Heart right ventricle (tissue), 16 donors: Measurements from ENCODE around the gene GUF1. TPM values are rescaled to one million over a fixed set of nuclear protein-coding genes. Genes with fewer than 3 reads are reported as not detected.

Source experiments
- ATAC-seq, 8 donors: fragments of 200-7000 bp; cut with Tn5 transposase; one replicate each; pipeline ENCODE4 v1.9.1; 2020; ENCODE audit warnings: mild to moderate bottlenecking in 8 of 8, moderate library complexity in 8 of 8, moderate number of reproducible peaks in 1 of 8
- DNase-seq, 2 donors: peaks; one replicate each; pipeline ENCODE4 v3.0.0-alpha.2; 2020
- H3K27ac ChIP-seq, 10 donors: fragments of 200-600 bp; sonication (generic) in 2 of 10; one replicate each; pipeline versions ENCODE4 v1.5.0 to v1.8.0; 2020 to 2022; ENCODE audit warnings: mild to moderate bottlenecking in 3 of 10
- H3K27me3 ChIP-seq, 7 donors: fragments of 200-600 bp; one replicate each; pipeline ENCODE4 v1.8.0; 2021 to 2022; ENCODE audit warnings: mild to moderate bottlenecking in 2 of 7
- H3K36me3 ChIP-seq, 9 donors: fragments of 200-600 bp; sonication (generic) in 1 of 9; one replicate each; pipeline versions ENCODE4 v1.5.0 to v1.8.0; 2020 to 2022; ENCODE audit warnings: mild to moderate bottlenecking in 2 of 9
- H3K4me1 ChIP-seq, 9 donors: fragments of 200-600 bp; sonication (generic) in 1 of 9; one replicate each; pipeline versions ENCODE4 v1.5.0 to v1.8.0; 2020 to 2022; ENCODE audit warnings: mild to moderate bottlenecking in 4 of 9
- H3K4me3 ChIP-seq, 10 donors: fragments of 200-600 bp; sonication (generic) in 2 of 10; one replicate each; pipeline versions ENCODE4 v1.5.0 to v1.8.0; 2020 to 2022; ENCODE audit warnings: mild to moderate bottlenecking in 7 of 10, moderate library complexity in 2 of 10
- H3K9me3 ChIP-seq, 11 donors: fragments of 200-600 bp in 10 of 11; sonication (generic) in 2 of 11; one replicate each; pipeline versions ENCODE4 v1.5.0 to v1.8.0; 2013 to 2022; ENCODE audit warnings: mild to moderate bottlenecking in 2 of 11, control low read depth in 1 of 11, moderate library complexity in 1 of 11
- WGBS, 2 donors: extraction: QIAGEN DNeasy Blood & Tissue Kit; methylation state at CpG; one replicate each; pipeline ENCODE4 v1.1.7; 2013; ENCODE audit warnings: inconsistent platforms in 1 of 2; 5-methylcytosine and 5-hydroxymethylcytosine counted together
- intact Hi-C, 10 donors: fragments of 100-400 bp; cut with DNase I; formaldehyde crosslinking; loops; one replicate each; pipeline versions ENCODE4 v1.11.1 to v1.14.2; 2022
- polyA plus RNA-seq, 2 donors: library from polyadenylated mRNA; stranded (reverse); fragments of 200-250 nt; gene quantifications; one replicate each; pipeline ENCODE4 v1.2.3, GENCODE V29; 2013
- total RNA-seq, 10 donors: library from RNA; stranded (reverse); fragmentation: NEBNext Ultra II Directional in 3 of 10; extraction: Animal tissue kit (Norgen Biotek cat#: 25700) in 3 of 10; gene quantifications; one replicate each; pipeline versions ENCODE4 v1.2.1 to v1.2.4, GENCODE V29; 2021 to 2023
- TF ChIP-seq, protein P1 (sequence below), 9 donors: fragments of 200-600 bp; sonication (generic) in 2 of 9; IDR thresholded peaks; one replicate each; pipeline versions ENCODE4 v1.5.0 to v1.8.0; 2021 to 2022; ENCODE audit warnings: antibody characterized with exemption in 9 of 9, mild to moderate bottlenecking in 5 of 9, moderate library complexity in 1 of 9
- donor health status: Arrhythmogenic right ventricular cardiomyopathy.
- donor health status: ischemic (EF 13 %, LVEDD 7.1; RV severe dilation, severe dysfunction).
- donor health status: healthy with polysubstance abuse.
- donor health status: DM: no; HTN: yes; CAD: no.
- donor health status: DM: no; HTN: no; CAD: no.
- donor health status: ischemic (EF 25% LVEDD 6.9; RV normal size, moderate dysfunction).
- donor health status: ischemic (EF 25% LVEDD 5.7; RV mildly dilated, moderate dysfunction).
- donor health status: healthy.
- donor health status: DM: yes; HTN: yes; CAD: no.
- donor health status: Ischemic cardiomyopathy.
- donor health status: ischemic (EF 35%, LVEDD 5.7; RV mildly dilated, moderate dysfunction).
- donor health status: nonischemic (EF 11% LVEDD 7.7; RV severe dilation, severe dysfunction).
- donor health status: DM: yes; HTN: yes; CAD: no.
- donor health status: PGD.
- donor health status: ischemic (EF 29% LVEDD 5.4; RV normal size, mild dysfunction).
- donor health status: nonischemic (EF 23%, LVEDD 6.1; RV moderate dilation, normal function).

Gene GUF1
- total and polyA plus RNA-seq, 12 donors: 10.0 to 29.6 (median 24.2) TPM

DNA sequence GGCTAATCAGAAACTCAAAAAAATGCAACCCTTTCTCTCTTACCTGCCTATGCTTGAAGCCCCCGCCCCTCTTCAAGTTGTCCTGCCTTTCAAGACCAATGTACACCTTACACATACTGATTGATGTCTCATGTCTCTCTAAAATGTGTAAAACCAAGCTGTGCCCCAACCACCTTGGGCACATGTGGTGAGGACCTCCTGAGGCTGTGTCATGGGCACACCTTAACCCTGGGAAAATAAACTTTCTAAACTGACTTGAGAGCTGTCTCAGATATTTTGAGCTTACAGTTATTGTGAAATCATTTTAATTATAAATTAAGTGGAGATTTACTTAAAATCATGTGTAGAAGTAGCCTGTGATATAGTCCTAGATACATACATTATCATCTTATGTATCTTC is 22.2 kb downstream of the GUF1 start:
- 90 to 96% methylated on average over 1 of the region's 1 CpG for WGBS, 2 donors

DNA sequence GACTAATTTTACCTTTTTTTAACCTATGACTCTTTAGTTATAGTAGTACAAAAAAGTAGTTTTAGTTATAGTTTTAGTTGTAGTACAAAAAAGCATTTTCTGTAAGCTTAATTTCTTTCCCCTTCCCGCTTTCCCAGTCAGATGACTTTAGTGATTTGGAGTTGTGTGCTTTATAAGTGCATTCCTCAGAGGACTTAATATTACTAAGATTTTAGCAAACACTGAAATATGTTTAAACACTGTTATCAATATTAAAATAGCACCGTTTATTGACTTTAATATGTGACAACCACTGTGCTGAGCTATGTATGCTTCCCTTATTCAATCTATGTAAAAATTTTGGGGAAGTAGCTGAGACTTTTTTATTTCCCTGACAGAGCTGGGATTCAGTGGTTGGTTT is 22.8 kb downstream of the GUF1 start:
- DNase-seq (no peak), ATAC-seq (no peak)
- 87 to 94% methylated on average over 2 of the region's 2 CpGs for WGBS, 2 donors
- intact Hi-C loops: no loop called here
- Histone ChIP-seq H3K4me1 (peaks cover 0 to 3% (median 0%) of the 10 kb centered on the region in 9 donors), H3K36me3 (peaks cover 0 to 98% (median 22%) of the 10 kb centered on the region in 9 donors), H3K27ac (no peak overlapping the region), H3K27me3 (no peaks in the 10 kb centered on the region), H3K9me3 (no peaks in the 10 kb centered on the region), H3K4me3 (no peak overlapping the region)
- TF ChIP-seq, protein P1, sequence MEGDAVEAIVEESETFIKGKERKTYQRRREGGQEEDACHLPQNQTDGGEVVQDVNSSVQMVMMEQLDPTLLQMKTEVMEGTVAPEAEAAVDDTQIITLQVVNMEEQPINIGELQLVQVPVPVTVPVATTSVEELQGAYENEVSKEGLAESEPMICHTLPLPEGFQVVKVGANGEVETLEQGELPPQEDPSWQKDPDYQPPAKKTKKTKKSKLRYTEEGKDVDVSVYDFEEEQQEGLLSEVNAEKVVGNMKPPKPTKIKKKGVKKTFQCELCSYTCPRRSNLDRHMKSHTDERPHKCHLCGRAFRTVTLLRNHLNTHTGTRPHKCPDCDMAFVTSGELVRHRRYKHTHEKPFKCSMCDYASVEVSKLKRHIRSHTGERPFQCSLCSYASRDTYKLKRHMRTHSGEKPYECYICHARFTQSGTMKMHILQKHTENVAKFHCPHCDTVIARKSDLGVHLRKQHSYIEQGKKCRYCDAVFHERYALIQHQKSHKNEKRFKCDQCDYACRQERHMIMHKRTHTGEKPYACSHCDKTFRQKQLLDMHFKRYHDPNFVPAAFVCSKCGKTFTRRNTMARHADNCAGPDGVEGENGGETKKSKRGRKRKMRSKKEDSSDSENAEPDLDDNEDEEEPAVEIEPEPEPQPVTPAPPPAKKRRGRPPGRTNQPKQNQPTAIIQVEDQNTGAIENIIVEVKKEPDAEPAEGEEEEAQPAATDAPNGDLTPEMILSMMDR (IDR thresholded peaks at IDR 0.05): no peak

More for the DNA sequence above, 22.2 kb downstream of the GUF1 start:
- peaks cover 0 to 3% (median 0%) of the 10 kb centered on the region in 9 donors for H3K4me1 ChIP-seq
- ATAC-seq: no peak
- no peak overlapping the region for H3K4me3 ChIP-seq
- TF ChIP-seq, protein P1 (IDR thresholded peaks at IDR 0.05): no peak
- intact Hi-C loops: no loop called here
- no peak overlapping the region for H3K27ac ChIP-seq
- no peaks in the 10 kb centered on the region for H3K9me3 ChIP-seq
- H3K27me3 ChIP-seq: no peaks in the 10 kb centered on the region
- no peak for DNase-seq
- H3K36me3 ChIP-seq: peaks cover 0 to 98% (median 28%) of the 10 kb centered on the region in 9 donors

DNA sequence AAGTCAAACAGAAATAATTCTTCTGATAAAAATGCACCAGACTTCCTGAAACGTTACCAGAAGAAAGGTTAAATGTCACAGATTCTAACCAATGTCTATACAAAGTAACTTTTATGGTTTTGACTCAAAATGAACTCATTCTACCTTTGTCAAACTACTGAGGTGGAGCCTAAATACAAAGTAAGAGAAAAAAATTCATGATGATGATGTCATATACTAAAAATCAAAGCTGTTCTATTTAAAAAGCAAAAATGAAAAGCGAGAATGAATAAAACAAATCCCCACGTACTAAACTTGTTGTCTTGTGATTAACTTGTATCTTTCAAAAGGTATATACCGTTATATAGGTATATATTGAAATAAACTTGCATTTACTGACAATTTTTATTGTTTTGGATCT is 26.5 kb downstream of the GUF1 start:
- DNase-seq (no peak), ATAC-seq (no peak)
- H3K27me3 ChIP-seq: no peaks in the 10 kb centered on the region
- intact Hi-C loops: no loop called here
- TF ChIP-seq, protein P1 (IDR thresholded peaks at IDR 0.05): no peak
- H3K9me3 ChIP-seq: no peaks in the 10 kb centered on the region
- no peak overlapping the region for H3K27ac ChIP-seq
- H3K4me1 ChIP-seq: peaks cover 0 to 3% (median 0%) of the 10 kb centered on the region in 9 donors
- H3K36me3 ChIP-seq: peaks cover 0 to 98% (median 16%) of the 10 kb centered on the region in 9 donors
- no peak overlapping the region for H3K4me3 ChIP-seq
- 85 to 87% methylated on average over 4 of the region's 4 CpGs for WGBS, 2 donors

DNA sequence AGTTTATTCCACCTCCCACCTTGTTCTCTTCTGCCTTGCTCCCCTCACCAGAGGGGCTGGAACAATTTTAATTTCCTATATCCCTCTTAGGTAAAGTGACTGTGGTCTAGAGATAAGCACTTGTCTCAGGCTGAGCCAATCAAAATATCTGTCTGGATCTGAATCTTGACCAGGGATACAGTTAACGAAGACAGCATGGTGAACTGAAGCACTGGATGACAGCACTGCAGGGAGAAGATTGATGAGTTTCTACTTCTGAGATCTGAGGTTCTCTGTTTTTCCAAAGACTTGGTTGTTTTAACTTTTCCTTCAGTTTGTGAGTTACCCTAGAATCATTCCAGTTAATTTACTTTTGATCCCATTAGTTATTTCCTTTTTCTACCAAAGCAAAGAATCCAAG is 34.9 kb downstream of the GUF1 start:
- no peaks in the 10 kb centered on the region for H3K9me3 ChIP-seq
- DNase-seq (no peak), ATAC-seq (no peak)
- intact Hi-C loops: no loop called here
- H3K4me3 ChIP-seq: no peak overlapping the region
- no peak overlapping the region for H3K27ac ChIP-seq
- H3K4me1 ChIP-seq: peaks cover 0 to 6% (median 0%) of the 10 kb centered on the region in 9 donors
- 93 to 97% methylated on average over 1 of the region's 1 CpG for WGBS, 2 donors
- H3K36me3 ChIP-seq: peaks cover 0 to 60% (median 0%) of the 10 kb centered on the region in 9 donors
- TF ChIP-seq, protein P1 (IDR thresholded peaks at IDR 0.05): no peak
- H3K27me3 ChIP-seq: no peaks in the 10 kb centered on the region
